Natural killer cell (primary cell): ENCODE results near the gene EP400. TPM values are rescaled to one million over a fixed set of nuclear protein-coding genes. Genes with fewer than 3 reads are reported as not detected.

Source experiments
- ATAC-seq, 3 donors: fragments of 150-1000 bp in 2 of 3; fragments of 200-7000 bp in 1 of 3; cut with Tn5 transposase; 1 replicate in 1 of 3; 2 replicates in 2 of 3; pipeline ENCODE4 v1.10.0; 2021; ENCODE audit warnings: mild to moderate bottlenecking in 2 of 3, moderate library complexity in 2 of 3
- DNase-seq, 2 donors: peaks; one replicate each; pipeline versions ENCODE4 v3.0.0 to v3.0.0-alpha.2; 2013 to 2021; ENCODE audit warnings: mixed read lengths in 1 of 2
- H3K27ac ChIP-seq: one replicate; pipeline ENCODE4 v1.5.1; 2013; ENCODE audit warnings: mild to moderate bottlenecking, low read length
- H3K27me3 ChIP-seq: one replicate; pipeline ENCODE4 v1.6.1; 2013; ENCODE audit warnings: low read length; ENCODE audit not compliant: control insufficient read depth, insufficient read depth
- H3K36me3 ChIP-seq: one replicate; pipeline ENCODE4 v1.6.1; 2013; ENCODE audit warnings: low read length; ENCODE audit not compliant: control insufficient read depth, insufficient read depth
- H3K4me1 ChIP-seq: one replicate; pipeline ENCODE4 v1.6.1; 2013; ENCODE audit warnings: low read length; ENCODE audit not compliant: control insufficient read depth, insufficient read depth
- H3K4me3 ChIP-seq: one replicate; pipeline ENCODE4 v1.5.1; 2013; ENCODE audit warnings: low read length
- H3K9me3 ChIP-seq: one replicate; pipeline ENCODE4 v1.6.1; 2013; ENCODE audit warnings: low read length; ENCODE audit not compliant: control insufficient read depth, insufficient read depth
- H3K27ac Mint-ChIP-seq, 2 donors: one replicate each; pipeline ENCODE4 v1.8.0; 2022; ENCODE audit warnings: mild to moderate bottlenecking in 2 of 2, mixed read lengths in 2 of 2, moderate library complexity in 1 of 2
- H3K27me3 Mint-ChIP-seq, 2 donors: one replicate each; pipeline ENCODE4 v1.8.0; 2022; ENCODE audit warnings: low read depth in 2 of 2, mixed read lengths in 2 of 2
- H3K36me3 Mint-ChIP-seq: one replicate; pipeline ENCODE4 v1.8.0; 2022; ENCODE audit warnings: mixed read lengths
- H3K4me1 Mint-ChIP-seq, 2 donors: one replicate each; pipeline ENCODE4 v1.8.0; 2022; ENCODE audit warnings: mixed read lengths in 2 of 2
- H3K4me3 Mint-ChIP-seq: one replicate; pipeline ENCODE4 v1.8.0; 2022; ENCODE audit warnings: mild to moderate bottlenecking, moderate library complexity, mixed read lengths
- H3K9me3 Mint-ChIP-seq, 2 donors: one replicate each; pipeline ENCODE4 v1.8.0; 2022; ENCODE audit warnings: mixed read lengths in 2 of 2
- WGBS: methylation state at CpG from one replicate; pipeline ENCODE4 v1.1.7; 2013; ENCODE audit warnings: missing lambda C conversion rate; ENCODE audit not compliant: insufficient coverage; 5-methylcytosine and 5-hydroxymethylcytosine counted together
- intact Hi-C: fragments of 100-400 bp; cut with micrococcal nuclease; formaldehyde crosslinking; loops from one replicate; pipeline ENCODE4 v1.14.2; 2022
- total RNA-seq, 4 donors: library from RNA; stranded (reverse); fragments of 120-200 nt in 1 of 4; gene quantifications; one replicate each; pipeline versions ENCODE4 v1.2.3 to v1.2.4, GENCODE V29; 2013 to 2022
- TF ChIP-seq, protein P1 (sequence below): fragments of 200-600 bp; IDR thresholded peaks from one replicate; pipeline ENCODE4 v1.8.0; 2022; ENCODE audit warnings: antibody characterized with exemption

The EP400 gene
- total RNA-seq, 3 donors from 2014 or later (not counting 1 experiment from before 2014, with no cell fraction given) = 62.8 to 81.1 (median 80.1) TPM

GRCh38 chr12:132007041-132007440, 57.3 kb downstream of the EP400 start:
- Histone ChIP-seq H3K27me3 (no peaks in the 10 kb centered on the region), H3K36me3 (peaks cover 54% of the 10 kb centered on the region), H3K4me1 (no peaks in the 10 kb centered on the region), H3K9me3 (no peaks in the 10 kb centered on the region), H3K27ac (no peak overlapping the region), H3K4me3 (no peak overlapping the region)
- H3K9me3 Mint-ChIP-seq = no peaks in the 10 kb centered on the region
- 96% methylated on average over 6 of the region's 6 CpGs for WGBS
- no peak overlapping the region for H3K27ac Mint-ChIP-seq
- H3K4me1 Mint-ChIP-seq = no peaks in the 10 kb centered on the region
- H3K27me3 Mint-ChIP-seq = no peaks in the 10 kb centered on the region
- peaks cover 6% of the 10 kb centered on the region for H3K36me3 Mint-ChIP-seq
- DNase-seq (no peak), ATAC-seq (no peak)
- TF ChIP-seq, protein P1, sequence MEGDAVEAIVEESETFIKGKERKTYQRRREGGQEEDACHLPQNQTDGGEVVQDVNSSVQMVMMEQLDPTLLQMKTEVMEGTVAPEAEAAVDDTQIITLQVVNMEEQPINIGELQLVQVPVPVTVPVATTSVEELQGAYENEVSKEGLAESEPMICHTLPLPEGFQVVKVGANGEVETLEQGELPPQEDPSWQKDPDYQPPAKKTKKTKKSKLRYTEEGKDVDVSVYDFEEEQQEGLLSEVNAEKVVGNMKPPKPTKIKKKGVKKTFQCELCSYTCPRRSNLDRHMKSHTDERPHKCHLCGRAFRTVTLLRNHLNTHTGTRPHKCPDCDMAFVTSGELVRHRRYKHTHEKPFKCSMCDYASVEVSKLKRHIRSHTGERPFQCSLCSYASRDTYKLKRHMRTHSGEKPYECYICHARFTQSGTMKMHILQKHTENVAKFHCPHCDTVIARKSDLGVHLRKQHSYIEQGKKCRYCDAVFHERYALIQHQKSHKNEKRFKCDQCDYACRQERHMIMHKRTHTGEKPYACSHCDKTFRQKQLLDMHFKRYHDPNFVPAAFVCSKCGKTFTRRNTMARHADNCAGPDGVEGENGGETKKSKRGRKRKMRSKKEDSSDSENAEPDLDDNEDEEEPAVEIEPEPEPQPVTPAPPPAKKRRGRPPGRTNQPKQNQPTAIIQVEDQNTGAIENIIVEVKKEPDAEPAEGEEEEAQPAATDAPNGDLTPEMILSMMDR = no peak
- intact Hi-C loops = loop anchor here (10.0 kb wide), 1 partner anchor 172 kb away; no protein-coding TSS in a partner anchor
- no peak overlapping the region for H3K4me3 Mint-ChIP-seq

GRCh38 chr12:132009336-132009859, 59.7 kb downstream of the EP400 start:
- no peak for ATAC-seq
- H3K27ac Mint-ChIP-seq = no peak overlapping the region
- intact Hi-C loops = loop anchor here (10.0 kb wide), 1 partner anchor 175 kb away; no protein-coding TSS in a partner anchor
- no peak overlapping the region for H3K27ac ChIP-seq
- no peak overlapping the region for H3K4me3 Mint-ChIP-seq
- no peaks in the 10 kb centered on the region for H3K9me3 Mint-ChIP-seq
- H3K36me3 Mint-ChIP-seq = peaks cover 6% of the 10 kb centered on the region
- WGBS = 77% methylated on average over 4 of the region's 5 CpGs
- H3K4me1 Mint-ChIP-seq = no peaks in the 10 kb centered on the region
- DNase-seq = no peak
- H3K27me3 Mint-ChIP-seq = no peaks in the 10 kb centered on the region
- TF ChIP-seq, protein P1 = no peak
- no peaks in the 10 kb centered on the region for H3K9me3 ChIP-seq
- peaks cover 72% of the 10 kb centered on the region for H3K36me3 ChIP-seq
- no peaks in the 10 kb centered on the region for H3K27me3 ChIP-seq
- H3K4me3 ChIP-seq = no peak overlapping the region
- no peaks in the 10 kb centered on the region for H3K4me1 ChIP-seq

DNA sequence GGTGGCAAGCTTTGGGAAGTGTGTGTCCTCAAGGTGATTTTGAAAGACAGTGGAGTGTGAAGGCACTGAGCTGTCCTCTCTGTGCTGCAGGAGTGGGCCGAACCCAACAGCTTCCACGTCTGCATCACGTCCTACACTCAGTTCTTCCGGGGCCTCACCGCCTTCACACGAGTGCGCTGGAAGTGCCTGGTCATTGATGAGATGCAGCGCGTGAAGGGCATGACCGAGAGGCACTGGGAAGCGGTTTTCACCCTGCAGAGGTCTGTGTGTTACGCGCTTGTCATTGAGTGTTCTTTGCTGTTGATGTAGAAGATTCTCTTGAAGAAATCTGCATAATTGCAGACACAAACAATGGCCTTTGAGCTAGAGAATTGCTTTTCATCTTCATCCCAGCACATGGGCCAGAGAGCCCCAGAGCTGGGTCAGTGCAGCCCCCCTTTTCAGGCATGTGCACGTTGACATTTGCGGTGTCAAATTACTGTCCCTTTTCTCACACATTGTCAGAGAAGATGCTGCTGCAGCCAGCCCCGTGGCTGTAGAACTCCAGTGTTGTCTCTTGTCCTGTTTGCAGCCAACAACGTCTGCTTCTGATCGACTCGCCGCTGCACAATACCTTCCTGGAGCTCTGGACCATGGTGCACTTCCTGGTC, 63.3 kb downstream of the EP400 start:
- DNase-seq (no peak), ATAC-seq (no peak)
- TF ChIP-seq, protein P1 = no peak
- Mint-ChIP-seq H3K36me3 (no peaks in the 10 kb centered on the region), H3K9me3 (no peaks in the 10 kb centered on the region), H3K4me3 (no peak overlapping the region), H3K4me1 (no peaks in the 10 kb centered on the region), H3K27me3 (no peaks in the 10 kb centered on the region), H3K27ac (no peak overlapping the region)
- 97% methylated on average over 20 of the region's 20 CpGs for WGBS
- no peaks in the 10 kb centered on the region for H3K4me1 ChIP-seq
- H3K4me3 ChIP-seq = no peak overlapping the region
- no peak overlapping the region for H3K27ac ChIP-seq
- no peaks in the 10 kb centered on the region for H3K27me3 ChIP-seq
- peaks cover 78% of the 10 kb centered on the region for H3K36me3 ChIP-seq
- intact Hi-C loops = no loop called here
- no peaks in the 10 kb centered on the region for H3K9me3 ChIP-seq
